Activated CD4-positive, alpha-beta T cell treated with anti-CD3 and anti-CD28 coated beads, Interleukin-2, Interleukin-6, amounts not matched to agents 100 ng/mL and 50 ng/mL, durations not matched to agents 16 hours and 8 hours (primary cell): ENCODE measurements around the gene RAPGEF5.

Experiments used
- DNase-seq: peaks from one replicate; pipeline ENCODE4 v3.0.0-alpha.2; 2020

Gene RAPGEF5

GRCh38 chr7:22302193-22302592 lies 54.8 kb downstream of the RAPGEF5 start:
- DNase-seq = no peak

GRCh38 chr7:22301790-22302189 lies 55.2 kb downstream of the RAPGEF5 start:
- no peak for DNase-seq

- no peak for DNase-seq
Observed at GRCh38 chr7:22300839-22301238, 56.1 kb downstream of the RAPGEF5 start.

GRCh38 chr7:22296916-22297315 lies 60.0 kb downstream of the RAPGEF5 start:
- no peak for DNase-seq

- no peak for DNase-seq
Observed at GRCh38 chr7:22296265-22296566, 60.7 kb downstream of the RAPGEF5 start.

GRCh38 chr7:22295402-22296264 lies 61.3 kb downstream of the RAPGEF5 start:
- peak; percentile 1 for DNase-seq

GRCh38 chr7:22292531-22292930 lies 64.4 kb downstream of the RAPGEF5 start:
- DNase-seq = peak; percentile 20

GRCh38 chr7:22291977-22292376 lies 65.0 kb downstream of the RAPGEF5 start:
- DNase-seq = no peak

- no peak for DNase-seq
Observed at GRCh38 chr7:22288202-22288601, 68.8 kb downstream of the RAPGEF5 start.

GRCh38 chr7:22287412-22287811 lies 69.5 kb downstream of the RAPGEF5 start:
- DNase-seq = no peak

- no peak for DNase-seq
Observed at GRCh38 chr7:22286436-22286835, 70.5 kb downstream of the RAPGEF5 start.

GRCh38 chr7:22281481-22281880 lies 75.5 kb downstream of the RAPGEF5 start:
- DNase-seq = no peak

- no peak for DNase-seq
Observed at GRCh38 chr7:22280031-22280430, 76.9 kb downstream of the RAPGEF5 start.

GRCh38 chr7:22278660-22279059 lies 78.3 kb downstream of the RAPGEF5 start:
- no peak for DNase-seq

- no peak for DNase-seq
Observed at GRCh38 chr7:22277375-22277774, 79.6 kb downstream of the RAPGEF5 start.

GRCh38 chr7:22275661-22276060 lies 81.3 kb downstream of the RAPGEF5 start:
- no peak for DNase-seq

- DNase-seq = no peak
Observed at GRCh38 chr7:22271311-22271710, 85.6 kb downstream of the RAPGEF5 start.

GRCh38 chr7:22270371-22270770 lies 86.6 kb downstream of the RAPGEF5 start:
- no peak for DNase-seq

- DNase-seq = no peak
Observed at GRCh38 chr7:22269963-22270362, 87.0 kb downstream of the RAPGEF5 start.

GRCh38 chr7:22268884-22269421 lies 88.0 kb downstream of the RAPGEF5 start:
- DNase-seq = no peak

GRCh38 chr7:22267930-22268615 lies 88.9 kb downstream of the RAPGEF5 start:
- DNase-seq = no peak

GRCh38 chr7:22262538-22262937 lies 94.4 kb downstream of the RAPGEF5 start:
- DNase-seq = no peak

GRCh38 chr7:22256541-22257096 lies 100.3 kb downstream of the RAPGEF5 start:
- no peak for DNase-seq

GRCh38 chr7:22255834-22256233 lies 101.1 kb downstream of the RAPGEF5 start:
- DNase-seq = no peak
